ENCODE results near the gene KISS1R. TPM values are rescaled to one million over a fixed set of nuclear protein-coding genes. Genes with fewer than 3 reads are reported as not detected.
A peak's percentile ranks its signal among the peaks of the same experiment; 100 is the strongest.

KISS1R gene
- total and polyA plus RNA-seq, 7 experiments from 2014 or later: 0.72 to 3.0 (median 1.2) TPM

DNA sequence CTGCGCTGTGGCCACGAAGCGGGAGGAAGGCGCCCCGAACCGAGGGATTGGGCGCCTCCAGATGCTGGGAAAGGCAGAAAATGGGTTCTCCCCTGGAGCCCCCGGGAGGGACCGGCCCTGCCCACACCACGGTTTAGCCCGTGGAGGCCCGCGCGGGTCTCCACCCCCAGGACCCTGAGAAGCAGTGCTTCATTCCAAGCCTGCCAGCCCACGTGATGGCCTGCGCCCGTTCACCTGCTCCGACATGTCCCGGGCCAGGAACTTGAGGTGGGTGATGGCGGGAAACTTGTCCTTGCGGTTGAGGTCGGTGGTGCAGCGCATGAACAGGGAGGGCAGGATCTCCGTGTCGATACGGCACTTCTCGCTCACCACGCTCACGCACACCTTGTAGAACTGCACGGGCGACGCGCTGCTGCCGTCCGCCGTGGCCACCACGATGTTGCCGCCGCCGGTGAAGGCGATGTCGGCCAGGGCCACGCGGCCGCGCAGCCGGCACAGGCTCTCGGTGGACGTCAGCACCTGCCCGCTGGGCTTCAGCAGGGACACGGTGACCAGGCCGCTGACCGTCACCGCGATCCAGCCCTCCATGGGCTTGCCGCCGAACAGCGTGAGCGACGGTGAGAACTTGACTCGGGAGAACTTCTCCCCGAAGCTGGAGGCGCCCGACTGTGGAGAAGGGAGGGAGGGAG is 31.5 kb upstream of the KISS1R start:
- no peak overlapping the region for H3K4me3 ChIP-seq (ENCODE audit: low read length)
- H3K36me3 ChIP-seq (ENCODE audit: control insufficient read depth in 2 of 3, insufficient read depth in 3 of 3, low read length in 3 of 3): peaks cover 0 to 94% (median 5%) of the 10 kb centered on the region in 3 experiments
- H3K4me3 Mint-ChIP-seq: no peak overlapping the region
- H3K36me3 Mint-ChIP-seq: peaks cover 0 to 12% (median 4%) of the 10 kb centered on the region in 5 donors
- CTCF ChIA-PET: no interaction called here
- H3K27ac Mint-ChIP-seq: no peak overlapping the region
- H3K9me3 Mint-ChIP-seq: peaks cover 0 to 1% (median 0%) of the 10 kb centered on the region in 11 donors
- no peak overlapping the region for H3K27ac ChIP-seq (ENCODE audit: low read depth, low read length)
- DNase-seq (no peak), ATAC-seq (no peak)
- H3K27me3 ChIP-seq (ENCODE audit: control insufficient read depth in 2 of 2, insufficient read depth in 2 of 2, low read length in 2 of 2): no peaks in the 10 kb centered on the region
- no peaks in the 10 kb centered on the region for H3K9me3 ChIP-seq (ENCODE audit: control insufficient read depth in 2 of 3, low read length in 3 of 3)
- intact Hi-C loops (cut with micrococcal nuclease): no loop called here
- peaks cover 0 to 16% (median 9%) of the 10 kb centered on the region in 7 donors for H3K4me1 Mint-ChIP-seq
- no peaks in the 10 kb centered on the region for H3K27me3 Mint-ChIP-seq
- POLR2A ChIA-PET: interaction anchor here (1.5 kb wide), 1 partner anchor 22 kb away, joined by 6 read pairs; no protein-coding TSS in a partner anchor
- H3K4me1 ChIP-seq (ENCODE audit: control insufficient read depth in 2 of 2, insufficient read depth in 2 of 2, low read length in 2 of 2): no peaks in the 10 kb centered on the region

GRCh38 chr19:887072-887471 is 30.1 kb upstream of the KISS1R start:
- CTCF ChIA-PET: no interaction called here
- no peak overlapping the region for H3K4me3 ChIP-seq (ENCODE audit: low read length)
- H3K4me3 Mint-ChIP-seq: no peak overlapping the region
- H3K9me3 Mint-ChIP-seq: no peaks in the 10 kb centered on the region
- no peaks in the 10 kb centered on the region for H3K27me3 Mint-ChIP-seq
- H3K4me1 Mint-ChIP-seq: peaks cover 3 to 23% (median 15%) of the 10 kb centered on the region in 7 donors
- H3K36me3 Mint-ChIP-seq: peaks cover 0 to 5% (median 0%) of the 10 kb centered on the region in 5 donors
- peaks cover under 1 to 2% of the 10 kb centered on the region in 2 donors for H3K4me1 ChIP-seq (ENCODE audit: control insufficient read depth in 2 of 2, insufficient read depth in 2 of 2, low read length in 2 of 2)
- no peaks in the 10 kb centered on the region for H3K27me3 ChIP-seq (ENCODE audit: control insufficient read depth in 2 of 2, insufficient read depth in 2 of 2, low read length in 2 of 2)
- H3K27ac ChIP-seq (ENCODE audit: low read depth, low read length): no peak overlapping the region
- peaks cover 0 to 81% (median 5%) of the 10 kb centered on the region in 3 experiments for H3K36me3 ChIP-seq (ENCODE audit: control insufficient read depth in 2 of 3, insufficient read depth in 3 of 3, low read length in 3 of 3)
- DNase-seq: no peak
- peak overlapping the region in 1 of 9 donors; percentile 75 for H3K27ac Mint-ChIP-seq
- intact Hi-C loops (cut with micrococcal nuclease): no loop called here
- no peak for ATAC-seq
- no peaks in the 10 kb centered on the region for H3K9me3 ChIP-seq (ENCODE audit: control insufficient read depth in 2 of 3, low read length in 3 of 3)
- POLR2A ChIA-PET: interaction anchor here (0.7 to 1.5 kb wide), 2 partner anchors 23 to 1590 kb away, joined by 4 to 6 read pairs; no protein-coding TSS in a partner anchor

- Mint-ChIP-seq H3K4me3 (no peak overlapping the region), H3K4me1 (peaks cover 3 to 25% (median 15%) of the 10 kb centered on the region in 7 donors), H3K27ac (peak overlapping the region in 3 of 9 donors; percentile 49 to 75 (median 53)), H3K9me3 (no peaks in the 10 kb centered on the region), H3K27me3 (no peaks in the 10 kb centered on the region), H3K36me3 (peaks cover 0 to 5% (median 0%) of the 10 kb centered on the region in 5 donors)
- ChIA-PET POLR2A (interaction anchor here (1.5 kb wide), 1 partner anchor 24 kb away, joined by 6 read pairs; no protein-coding TSS in a partner anchor), CTCF (interaction anchor here (0.6 kb wide), 1 partner anchor 59 kb away, joined by 4 read pairs; no protein-coding TSS in a partner anchor)
- Histone ChIP-seq H3K4me1 (ENCODE audit: control insufficient read depth in 2 of 2, insufficient read depth in 2 of 2, low read length in 2 of 2) (peaks cover 3 to 5% of the 10 kb centered on the region in 2 donors), H3K36me3 (ENCODE audit: control insufficient read depth in 2 of 3, insufficient read depth in 3 of 3, low read length in 3 of 3) (peaks cover 0 to 75% (median 5%) of the 10 kb centered on the region in 3 experiments), H3K27me3 (ENCODE audit: control insufficient read depth in 2 of 2, insufficient read depth in 2 of 2, low read length in 2 of 2) (no peaks in the 10 kb centered on the region), H3K27ac (ENCODE audit: low read depth, low read length) (no peak overlapping the region), H3K9me3 (ENCODE audit: control insufficient read depth in 2 of 3, low read length in 3 of 3) (no peaks in the 10 kb centered on the region), H3K4me3 (ENCODE audit: low read length) (no peak overlapping the region)
- DNase-seq (no peak), ATAC-seq (no peak)
- intact Hi-C loops (cut with micrococcal nuclease): no loop called here
These were observed 29.5 kb upstream of the KISS1R start for GRCh38 chr19:887599-887998.

- Histone ChIP-seq H3K36me3 (ENCODE audit: control insufficient read depth in 2 of 3, insufficient read depth in 3 of 3, low read length in 3 of 3) (peaks cover 0 to 63% (median 5%) of the 10 kb centered on the region in 3 experiments), H3K4me1 (ENCODE audit: control insufficient read depth in 2 of 2, insufficient read depth in 2 of 2, low read length in 2 of 2) (peaks cover 3 to 5% of the 10 kb centered on the region in 2 donors), H3K9me3 (ENCODE audit: control insufficient read depth in 2 of 3, low read length in 3 of 3) (no peaks in the 10 kb centered on the region), H3K4me3 (ENCODE audit: low read length) (no peak overlapping the region), H3K27me3 (ENCODE audit: control insufficient read depth in 2 of 2, insufficient read depth in 2 of 2, low read length in 2 of 2) (no peaks in the 10 kb centered on the region), H3K27ac (ENCODE audit: low read depth, low read length) (peak overlapping the region; percentile 12)
- Mint-ChIP-seq H3K27me3 (peaks cover 0 to 4% (median 0%) of the 10 kb centered on the region in 5 donors), H3K9me3 (peaks cover 0 to 8% (median 0%) of the 10 kb centered on the region in 11 donors), H3K27ac (peak overlapping the region in 5 of 9 donors; percentile 43 to 85 (median 70)), H3K36me3 (peaks cover 0 to 5% (median 0%) of the 10 kb centered on the region in 5 donors), H3K4me1 (peaks cover 4 to 34% (median 22%) of the 10 kb centered on the region in 7 donors), H3K4me3 (peak overlapping the region in 6 of 10 donors; percentile 19 to 70 (median 44))
- DNase-seq (peak in 1 of 9 donors; percentile 40), ATAC-seq (peak; percentile 39)
- intact Hi-C loops (cut with micrococcal nuclease): no loop called here
- CTCF ChIA-PET: interaction anchor here (0.5 kb wide), 1 partner anchor 702 kb away, joined by 3 read pairs; no protein-coding TSS in a partner anchor
- POLR2A ChIA-PET: no interaction called here
These were observed 28.4 kb upstream of the KISS1R start for GRCh38 chr19:888581-889385.

GRCh38 chr19:889662-890295 is 27.4 kb upstream of the KISS1R start:
- POLR2A ChIA-PET: interaction anchor here (0.9 kb wide), 1 partner anchor 18 kb away, joined by 3 read pairs; no protein-coding TSS in a partner anchor
- H3K4me3 Mint-ChIP-seq: peak overlapping the region in 3 of 10 donors; percentile 25 to 96 (median 74)
- H3K9me3 Mint-ChIP-seq: peaks cover 0 to 8% (median 0%) of the 10 kb centered on the region in 11 donors
- peak overlapping the region in 3 of 9 donors; percentile 75 to 86 (median 82) for H3K27ac Mint-ChIP-seq
- DNase-seq (no peak), ATAC-seq (no peak)
- Histone ChIP-seq H3K4me1 (ENCODE audit: control insufficient read depth in 2 of 2, insufficient read depth in 2 of 2, low read length in 2 of 2) (peaks cover 3 to 5% of the 10 kb centered on the region in 2 donors), H3K4me3 (ENCODE audit: low read length) (no peak overlapping the region), H3K36me3 (ENCODE audit: control insufficient read depth in 2 of 3, insufficient read depth in 3 of 3, low read length in 3 of 3) (peaks cover 0 to 53% (median 5%) of the 10 kb centered on the region in 3 experiments), H3K27me3 (ENCODE audit: control insufficient read depth in 2 of 2, insufficient read depth in 2 of 2, low read length in 2 of 2) (no peaks in the 10 kb centered on the region), H3K27ac (ENCODE audit: low read depth, low read length) (no peak overlapping the region), H3K9me3 (ENCODE audit: control insufficient read depth in 2 of 3, low read length in 3 of 3) (no peaks in the 10 kb centered on the region)
- H3K4me1 Mint-ChIP-seq: peaks cover 4 to 37% (median 25%) of the 10 kb centered on the region in 7 donors
- CTCF ChIA-PET: interaction anchor here (1.5 kb wide), 1 partner anchor 26 kb away, joined by 3 read pairs; no protein-coding TSS in a partner anchor
- H3K36me3 Mint-ChIP-seq: peaks cover 0 to 5% (median 0%) of the 10 kb centered on the region in 5 donors
- peaks cover 0 to 4% (median 0%) of the 10 kb centered on the region in 5 donors for H3K27me3 Mint-ChIP-seq
- intact Hi-C loops (cut with micrococcal nuclease): no loop called here

- peaks cover 0 to 44% (median 5%) of the 10 kb centered on the region in 3 experiments for H3K36me3 ChIP-seq (ENCODE audit: control insufficient read depth in 2 of 3, insufficient read depth in 3 of 3, low read length in 3 of 3)
- ChIA-PET CTCF (interaction anchor here (1.5 kb wide), 1 partner anchor 27 kb away, joined by 3 read pairs; no protein-coding TSS in a partner anchor), POLR2A (interaction anchor here (0.9 kb wide), 1 partner anchor 17 kb away, joined by 3 read pairs; no protein-coding TSS in a partner anchor)
- ATAC-seq (no peak), DNase-seq (no peak)
- intact Hi-C loops (cut with micrococcal nuclease): no loop called here
- no peaks in the 10 kb centered on the region for H3K27me3 ChIP-seq (ENCODE audit: control insufficient read depth in 2 of 2, insufficient read depth in 2 of 2, low read length in 2 of 2)
- Mint-ChIP-seq H3K36me3 (peaks cover 0 to 5% (median 0%) of the 10 kb centered on the region in 5 donors), H3K4me1 (peaks cover 4 to 42% (median 29%) of the 10 kb centered on the region in 7 donors), H3K27ac (peak overlapping the region in 7 of 9 donors; percentile 14 to 86 (median 67)), H3K4me3 (peak overlapping the region; percentile 36 to 96 (median 68)), H3K27me3 (peaks cover 0 to 4% (median 0%) of the 10 kb centered on the region in 5 donors), H3K9me3 (peaks cover 0 to 8% (median 0%) of the 10 kb centered on the region in 11 donors)
- H3K9me3 ChIP-seq (ENCODE audit: control insufficient read depth in 2 of 3, low read length in 3 of 3): no peaks in the 10 kb centered on the region
- H3K27ac ChIP-seq (ENCODE audit: low read depth, low read length): peak overlapping the region; percentile 18
- peaks cover 3 to 5% of the 10 kb centered on the region in 2 donors for H3K4me1 ChIP-seq (ENCODE audit: control insufficient read depth in 2 of 2, insufficient read depth in 2 of 2, low read length in 2 of 2)
- H3K4me3 ChIP-seq (ENCODE audit: low read length): no peak overlapping the region
These were observed 26.3 kb upstream of the KISS1R start for GRCh38 chr19:890831-891230.
